Panc1 (cell line): ENCODE measurements around the gene XXYLT1. TPM values are rescaled to one million over a fixed set of nuclear protein-coding genes. Genes with fewer than 3 reads are reported as not detected.

Experiments used
- ATAC-seq: fragments of 200-7000 bp; cut with Tn5 transposase; 2 replicates; pipeline ENCODE4 v1.9.1; 2020; ENCODE audit warnings: mild to moderate bottlenecking, moderate library complexity
- BruUV-seq: library from RNA; stranded (reverse); fragments of 400-500 nt; replicated peaks from 2 replicates; lab custom pipeline; 2021; lab: Mats Ljungman, UMichigan
- CTCF ChIA-PET: fragments of 300-600 bp; sonication (Branson Sonifier 250); formaldehyde crosslinking; loops from one replicate; lab custom pipeline; 2022; ENCODE audit warnings: antibody characterized with exemption; lab: Charles Lee
- POLR2A ChIA-PET: fragments of 300-600 bp; sonication (Branson Sonifier 250); formaldehyde crosslinking; loops from one replicate; lab custom pipeline; 2022; ENCODE audit warnings: antibody characterized with exemption; lab: Charles Lee
- DNase-seq: peaks from one replicate; pipeline ENCODE4 v3.0.0-alpha.2; 2010; ENCODE audit warnings: low read depth, low spot score
- H3K27ac ChIP-seq: 2 replicates; pipeline ENCODE4 v1.5.1; 2011; ENCODE audit warnings: mild to moderate bottlenecking, low read length, inconsistent platforms
- H3K27me3 ChIP-seq: fragments of 200-500 bp; sonication (Bioruptor generic); 2 replicates; pipeline ENCODE4 v1.6.0; 2014; ENCODE audit warnings: low read length, inconsistent platforms; ENCODE audit not compliant: control insufficient read depth, insufficient read depth
- H3K36me3 ChIP-seq: fragments of 200-500 bp; sonication (Bioruptor generic); 2 replicates; pipeline ENCODE4 v1.5.1; 2014; ENCODE audit warnings: inconsistent platforms, mild to moderate bottlenecking, low read length, moderate library complexity; ENCODE audit not compliant: control insufficient read depth, insufficient read depth
- H3K4me1 ChIP-seq: 2 replicates; pipeline ENCODE4 v1.5.1; 2011; ENCODE audit warnings: inconsistent platforms, mild to moderate bottlenecking, low read length, moderate library complexity; ENCODE audit not compliant: control insufficient read depth, insufficient read depth
- H3K4me3 ChIP-seq, 2 experiments: 2 replicates each; pipeline ENCODE4 v1.5.1; 2011 to 2012; ENCODE audit warnings: low read depth in 2 of 2, low read length in 2 of 2, mild to moderate bottlenecking in 2 of 2, inconsistent platforms in 1 of 2, moderate library complexity in 1 of 2
- H3K9me3 ChIP-seq: fragments of 200-500 bp; sonication (Bioruptor generic); 2 replicates; pipeline ENCODE4 v1.5.1; 2014; ENCODE audit warnings: low read depth, mild to moderate bottlenecking, inconsistent platforms, low read length, moderate library complexity; ENCODE audit not compliant: control insufficient read depth, insufficient read depth
- POLR2AphosphoS5 ChIP-seq: IDR thresholded peaks from 2 replicates; pipeline ENCODE4 v1.6.1; 2012; ENCODE audit warnings: mild to moderate bottlenecking, low read depth, low read length, moderate library complexity
- SIN3A ChIP-seq: IDR thresholded peaks from 2 replicates; pipeline ENCODE4 v1.6.1; 2012; ENCODE audit warnings: low read depth, mild to moderate bottlenecking, low read length, moderate library complexity, borderline replicate concordance; ENCODE audit not compliant: insufficient read depth
- TCF7L2 ChIP-seq: IDR thresholded peaks from 2 replicates; pipeline ENCODE4 v1.6.1; 2011; ENCODE audit warnings: mild to moderate bottlenecking, low read depth, low read length, inconsistent platforms
- in situ Hi-C: cut with HindIII; loops from 2 replicates; pipeline ENCODE4 v1.10.0; 2016; ENCODE audit warnings: low sequenced_read_pairs, low pct_unique_long_range_greater_than_20kb
- intact Hi-C: fragments of 100-400 bp; cut with micrococcal nuclease; formaldehyde crosslinking; loops from one replicate; pipeline ENCODE4 v1.10.0; 2022; ENCODE audit not compliant: unreplicated experiment
- total RNA-seq: library from RNA; stranded (reverse); gene quantifications from one replicate; pipeline ENCODE4 v1.2.1, GENCODE V29; 2021; ENCODE audit not compliant: unreplicated experiment
- TF ChIP-seq, protein P1 (sequence below), 2 experiments: IDR thresholded peaks; 2 replicates each; pipeline ENCODE4 v1.6.1; 2011 to 2012; ENCODE audit warnings: low read depth in 2 of 2, control low read depth in 1 of 2, low read length in 1 of 2, mild to moderate bottlenecking in 1 of 2, moderate library complexity in 1 of 2; ENCODE audit not compliant: insufficient read depth in 1 of 2
- TF ChIP-seq, protein P2 (sequence below): fragments of 450-650 bp; IDR thresholded peaks from 2 replicates; pipeline ENCODE4 v1.5.1; 2017; ENCODE audit warnings: mild to moderate bottlenecking

The XXYLT1 gene
- total RNA-seq, 1 experiment from 2014 or later: 26.0 TPM

DNA sequence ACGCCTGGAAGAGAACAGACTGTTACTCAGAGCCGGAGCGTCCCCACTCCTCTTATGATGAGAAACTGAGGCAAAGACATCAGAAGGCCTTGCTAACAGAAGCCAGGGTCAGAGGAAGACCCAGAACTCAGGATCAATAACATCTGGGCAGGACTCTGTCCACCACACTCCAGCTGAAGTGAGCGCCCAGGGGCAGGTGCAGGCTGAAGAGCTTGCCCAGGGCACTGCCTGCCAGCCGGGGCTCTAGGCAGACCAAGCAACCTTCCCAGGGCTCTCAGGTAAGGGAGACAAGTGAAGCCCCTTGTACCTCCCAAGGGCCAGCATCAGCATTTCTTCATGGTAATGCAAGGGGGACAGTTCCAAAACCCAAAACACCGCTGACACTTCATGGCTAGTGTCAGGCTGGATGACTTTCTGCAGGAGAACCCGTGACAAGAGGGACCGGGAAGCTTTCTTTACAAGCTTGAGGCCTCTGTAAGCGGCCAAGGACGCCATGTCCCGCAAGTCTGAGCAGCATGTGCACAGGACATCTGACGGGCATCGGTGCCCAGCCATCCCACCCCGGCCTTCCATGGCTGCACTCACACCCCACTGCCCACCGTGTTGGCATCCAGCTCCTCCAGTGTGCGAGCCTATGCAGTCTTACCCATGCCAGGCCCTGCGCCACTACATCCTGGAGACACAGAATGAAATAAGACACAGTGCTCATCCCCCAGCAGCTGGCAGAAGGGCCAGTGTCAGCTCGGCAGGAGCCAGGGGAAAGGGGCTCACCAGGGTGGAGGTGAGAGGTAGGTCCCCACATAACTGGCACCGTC, 14.1 kb downstream of the XXYLT1 start:
- POLR2A ChIA-PET: no interaction called here
- Histone ChIP-seq H3K27me3 (no peaks in the 10 kb centered on the region), H3K9me3 (no peaks in the 10 kb centered on the region), H3K36me3 (no peaks in the 10 kb centered on the region), H3K4me1 (peaks cover 26% of the 10 kb centered on the region), H3K27ac (no peak overlapping the region), H3K4me3 (no peak overlapping the region)
- intact Hi-C loops (loop anchor here (10.0 kb wide), 1 partner anchor 102 kb away; no protein-coding TSS in a partner anchor), in situ Hi-C loops (no loop called here)
- DNase-seq: no peak
- TF ChIP-seq, protein P1, sequence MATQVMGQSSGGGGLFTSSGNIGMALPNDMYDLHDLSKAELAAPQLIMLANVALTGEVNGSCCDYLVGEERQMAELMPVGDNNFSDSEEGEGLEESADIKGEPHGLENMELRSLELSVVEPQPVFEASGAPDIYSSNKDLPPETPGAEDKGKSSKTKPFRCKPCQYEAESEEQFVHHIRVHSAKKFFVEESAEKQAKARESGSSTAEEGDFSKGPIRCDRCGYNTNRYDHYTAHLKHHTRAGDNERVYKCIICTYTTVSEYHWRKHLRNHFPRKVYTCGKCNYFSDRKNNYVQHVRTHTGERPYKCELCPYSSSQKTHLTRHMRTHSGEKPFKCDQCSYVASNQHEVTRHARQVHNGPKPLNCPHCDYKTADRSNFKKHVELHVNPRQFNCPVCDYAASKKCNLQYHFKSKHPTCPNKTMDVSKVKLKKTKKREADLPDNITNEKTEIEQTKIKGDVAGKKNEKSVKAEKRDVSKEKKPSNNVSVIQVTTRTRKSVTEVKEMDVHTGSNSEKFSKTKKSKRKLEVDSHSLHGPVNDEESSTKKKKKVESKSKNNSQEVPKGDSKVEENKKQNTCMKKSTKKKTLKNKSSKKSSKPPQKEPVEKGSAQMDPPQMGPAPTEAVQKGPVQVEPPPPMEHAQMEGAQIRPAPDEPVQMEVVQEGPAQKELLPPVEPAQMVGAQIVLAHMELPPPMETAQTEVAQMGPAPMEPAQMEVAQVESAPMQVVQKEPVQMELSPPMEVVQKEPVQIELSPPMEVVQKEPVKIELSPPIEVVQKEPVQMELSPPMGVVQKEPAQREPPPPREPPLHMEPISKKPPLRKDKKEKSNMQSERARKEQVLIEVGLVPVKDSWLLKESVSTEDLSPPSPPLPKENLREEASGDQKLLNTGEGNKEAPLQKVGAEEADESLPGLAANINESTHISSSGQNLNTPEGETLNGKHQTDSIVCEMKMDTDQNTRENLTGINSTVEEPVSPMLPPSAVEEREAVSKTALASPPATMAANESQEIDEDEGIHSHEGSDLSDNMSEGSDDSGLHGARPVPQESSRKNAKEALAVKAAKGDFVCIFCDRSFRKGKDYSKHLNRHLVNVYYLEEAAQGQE (IDR thresholded peaks at IDR 0.05; ENCODE audit: insufficient read depth in 1 of 2, low read depth in 2 of 2, low read length in 1 of 2): no peak
- TF ChIP-seq TCF7L2: no peak
- no peak for TF ChIP-seq POLR2AphosphoS5
- TF ChIP-seq, protein P2, sequence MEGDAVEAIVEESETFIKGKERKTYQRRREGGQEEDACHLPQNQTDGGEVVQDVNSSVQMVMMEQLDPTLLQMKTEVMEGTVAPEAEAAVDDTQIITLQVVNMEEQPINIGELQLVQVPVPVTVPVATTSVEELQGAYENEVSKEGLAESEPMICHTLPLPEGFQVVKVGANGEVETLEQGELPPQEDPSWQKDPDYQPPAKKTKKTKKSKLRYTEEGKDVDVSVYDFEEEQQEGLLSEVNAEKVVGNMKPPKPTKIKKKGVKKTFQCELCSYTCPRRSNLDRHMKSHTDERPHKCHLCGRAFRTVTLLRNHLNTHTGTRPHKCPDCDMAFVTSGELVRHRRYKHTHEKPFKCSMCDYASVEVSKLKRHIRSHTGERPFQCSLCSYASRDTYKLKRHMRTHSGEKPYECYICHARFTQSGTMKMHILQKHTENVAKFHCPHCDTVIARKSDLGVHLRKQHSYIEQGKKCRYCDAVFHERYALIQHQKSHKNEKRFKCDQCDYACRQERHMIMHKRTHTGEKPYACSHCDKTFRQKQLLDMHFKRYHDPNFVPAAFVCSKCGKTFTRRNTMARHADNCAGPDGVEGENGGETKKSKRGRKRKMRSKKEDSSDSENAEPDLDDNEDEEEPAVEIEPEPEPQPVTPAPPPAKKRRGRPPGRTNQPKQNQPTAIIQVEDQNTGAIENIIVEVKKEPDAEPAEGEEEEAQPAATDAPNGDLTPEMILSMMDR: no peak
- TF ChIP-seq SIN3A: no peak
- no peak for ATAC-seq
- CTCF ChIA-PET: interaction anchor here (1.2 kb wide), 1 partner anchor 14 kb away, joined by 3 read pairs; the partner anchor contains the start of gene XXYLT1
- BruUV-seq: no TSS peak

DNA sequence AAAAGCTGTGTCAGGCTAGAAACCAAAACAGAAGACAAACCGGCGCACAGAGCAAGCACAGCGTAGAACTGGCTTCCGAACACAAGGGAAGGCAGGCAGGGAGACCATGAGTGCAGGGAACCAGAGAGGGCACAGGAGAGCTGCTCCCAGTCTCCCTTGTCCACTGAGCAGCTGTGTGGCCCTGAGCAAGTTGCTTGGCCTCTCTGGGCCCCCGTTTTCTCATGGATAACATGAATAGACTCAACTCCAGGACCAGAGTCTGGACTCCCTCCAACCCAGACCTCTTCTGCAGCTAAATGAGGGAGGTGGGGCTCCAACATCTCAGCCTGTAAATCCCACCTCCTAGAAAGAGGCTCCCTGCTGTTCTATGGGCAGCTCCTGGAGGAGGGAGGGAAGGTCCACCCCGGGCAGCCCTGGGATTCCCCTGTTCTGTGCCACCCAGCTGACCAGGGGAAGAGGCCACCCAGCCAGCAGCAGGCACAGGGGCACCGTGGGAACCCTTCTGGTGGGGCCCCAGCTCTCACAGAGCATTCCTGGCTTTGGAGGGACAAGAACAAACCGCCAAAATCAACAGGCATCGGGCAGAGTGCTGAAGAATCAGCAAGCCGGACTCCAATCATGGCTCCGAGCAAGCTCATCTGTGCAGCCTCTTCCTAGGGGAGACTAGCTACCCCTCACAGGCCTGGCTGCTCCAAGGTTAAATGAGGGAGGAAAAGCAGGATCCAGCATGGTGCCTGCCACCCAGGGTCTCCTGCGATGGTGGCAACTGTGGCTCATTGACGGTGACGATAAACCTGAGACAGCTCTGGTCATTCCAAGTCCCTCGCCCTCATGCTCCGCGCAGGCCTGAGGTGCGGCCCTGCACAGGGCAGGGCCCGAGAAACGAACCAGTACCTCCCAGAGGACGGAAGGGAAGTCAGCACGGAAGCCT, 15.1 kb downstream of the XXYLT1 start:
- no peak for ATAC-seq
- no TSS peak for BruUV-seq
- no peaks in the 10 kb centered on the region for H3K9me3 ChIP-seq
- CTCF ChIA-PET: interaction anchor here (1.4 kb wide), 1 partner anchor 573 kb away, joined by 3 read pairs; no protein-coding TSS in a partner anchor
- peaks cover 26% of the 10 kb centered on the region for H3K4me1 ChIP-seq
- no peak for TF ChIP-seq POLR2AphosphoS5
- TF ChIP-seq, protein P1 (IDR thresholded peaks at IDR 0.05; ENCODE audit: insufficient read depth in 1 of 2, low read depth in 2 of 2, low read length in 1 of 2): no peak
- TF ChIP-seq SIN3A: no peak
- no peak for TF ChIP-seq TCF7L2
- TF ChIP-seq, protein P2: no peak
- DNase-seq: no peak
- H3K27me3 ChIP-seq: no peaks in the 10 kb centered on the region
- POLR2A ChIA-PET: no interaction called here
- H3K36me3 ChIP-seq: no peaks in the 10 kb centered on the region
- intact Hi-C loops (loop anchor here (10.0 kb wide), 1 partner anchor 101 kb away; no protein-coding TSS in a partner anchor), in situ Hi-C loops (no loop called here)
- H3K4me3 ChIP-seq: no peak overlapping the region
- no peak overlapping the region for H3K27ac ChIP-seq
